HEK293 (cell line): ENCODE measurements around the gene HTATSF1.

Experiments
- CTCF ChIA-PET: fragments of 350-600 bp; formaldehyde crosslinking; extraction: SDS; loops from one replicate; lab custom pipeline; 2021; ENCODE audit warnings: antibody characterized with exemption; lab: Yijun Ruan, JAX
- POLR2A ChIA-PET: fragments of 300-600 bp; formaldehyde crosslinking; extraction: SDS; loops from one replicate; lab custom pipeline; 2020; ENCODE audit warnings: antibody characterized with exemption, inconsistent platforms; lab: Yijun Ruan, JAX
- H3K27ac ChIP-seq: fragments of 200-500 bp; sonication (Bioruptor generic); 2 replicates; pipeline ENCODE4 v1.5.1; 2014; ENCODE audit warnings: low read depth, low read length, control low read depth, inconsistent platforms; ENCODE audit errors: extremely low read depth
- H3K36me3 ChIP-seq, 2 experiments: fragments of 200-500 bp in 1 of 2; sonication (Bioruptor generic) in 1 of 2; 1 replicate in 1 of 2; 2 replicates in 1 of 2; pipeline ENCODE4 v1.5.1; 2014 to 2017; ENCODE audit warnings: inconsistent platforms in 2 of 2, low read length in 2 of 2; ENCODE audit not compliant: control insufficient read depth in 2 of 2, insufficient read depth in 1 of 2
- H3K4me1 ChIP-seq: fragments of 200-500 bp; sonication (Bioruptor generic); 2 replicates; pipeline ENCODE4 v1.5.1; 2014; ENCODE audit warnings: mild to moderate bottlenecking, low read length, inconsistent platforms; ENCODE audit not compliant: control insufficient read depth, insufficient read depth
- H3K4me3 ChIP-seq: 2 replicates; pipeline ENCODE4 v1.5.1; 2011; ENCODE audit warnings: low read depth, mild to moderate bottlenecking, control low read depth, low read length, moderate library complexity
- H3K9me3 ChIP-seq: fragments of 200-500 bp; sonication (Bioruptor generic); 2 replicates; pipeline ENCODE4 v1.5.1; 2014; ENCODE audit warnings: low read depth, low read length, inconsistent platforms; ENCODE audit not compliant: control insufficient read depth, insufficient read depth
- FEZF1 ChIP-seq: fragments of 450-650 bp; formaldehyde crosslinking; IDR thresholded peaks from 2 replicates; pipeline ENCODE4 v1.5.1; 2016; ENCODE audit warnings: missing biosample characterization, missing genetic modification characterization
- HOXA7 ChIP-seq: sonication (generic); formaldehyde crosslinking; IDR thresholded peaks from 2 replicates; pipeline ENCODE4 v1.8.1; 2022; ENCODE audit warnings: missing genetic modification reagents, borderline replicate concordance
- KLF16 ChIP-seq: fragments of 450-650 bp; formaldehyde crosslinking; IDR thresholded peaks from 2 replicates; pipeline ENCODE4 v1.5.1; 2017; ENCODE audit warnings: missing biosample characterization, missing genetic modification characterization
- PRDM1 ChIP-seq: fragments of 450-650 bp; formaldehyde crosslinking; IDR thresholded peaks from 2 replicates; pipeline ENCODE4; 2016; ENCODE audit warnings: missing biosample characterization, missing genetic modification characterization
- PRDM4 ChIP-seq: fragments of 450-650 bp; formaldehyde crosslinking; IDR thresholded peaks from 2 replicates; pipeline ENCODE4 v1.5.1; 2017; ENCODE audit warnings: missing biosample characterization, missing genetic modification characterization
- RBAK ChIP-seq: fragments of 450-650 bp; formaldehyde crosslinking; IDR thresholded peaks from 2 replicates; pipeline ENCODE4 v1.5.1; 2016; ENCODE audit warnings: missing biosample characterization, missing genetic modification characterization
- ZBTB21 ChIP-seq: fragments of 450-650 bp; formaldehyde crosslinking; IDR thresholded peaks from 2 replicates; pipeline ENCODE4 v1.5.1; 2017; ENCODE audit warnings: missing biosample characterization, missing genetic modification characterization
- ZFP69B ChIP-seq: fragments of 450-650 bp; formaldehyde crosslinking; IDR thresholded peaks from 2 replicates; pipeline ENCODE4 v1.5.1; 2016; ENCODE audit warnings: missing biosample characterization, missing genetic modification characterization
- ZNF114 ChIP-seq: fragments of 450-650 bp; formaldehyde crosslinking; IDR thresholded peaks from 2 replicates; pipeline ENCODE4 v1.5.0; 2017; ENCODE audit warnings: missing biosample characterization, missing genetic modification characterization
- ZNF132 ChIP-seq: fragments of 450-650 bp; formaldehyde crosslinking; IDR thresholded peaks from 2 replicates; pipeline ENCODE4 v1.5.1; 2017; ENCODE audit warnings: missing biosample characterization, missing genetic modification characterization, borderline replicate concordance
- ZNF146 ChIP-seq: fragments of 450-650 bp; formaldehyde crosslinking; IDR thresholded peaks from 2 replicates; pipeline ENCODE4 v1.5.1; 2016; ENCODE audit warnings: missing biosample characterization, missing genetic modification characterization
- ZNF175 ChIP-seq: fragments of 450-650 bp; formaldehyde crosslinking; IDR thresholded peaks from 2 replicates; pipeline ENCODE4 v1.5.1; 2016; ENCODE audit warnings: missing biosample characterization, missing genetic modification characterization
- ZNF223 ChIP-seq: fragments of 450-650 bp; formaldehyde crosslinking; IDR thresholded peaks from 2 replicates; pipeline ENCODE4 v1.5.1; 2016; ENCODE audit warnings: missing biosample characterization, missing genetic modification characterization
- ZNF354C ChIP-seq: fragments of 450-650 bp; formaldehyde crosslinking; IDR thresholded peaks from 2 replicates; pipeline ENCODE4 v1.5.1; 2016; ENCODE audit warnings: missing biosample characterization, missing genetic modification characterization, low read depth, borderline replicate concordance
- ZNF513 ChIP-seq: fragments of 450-650 bp; IDR thresholded peaks from 2 replicates; pipeline ENCODE4 v1.5.1; 2018; ENCODE audit warnings: missing biosample characterization, missing genetic modification characterization
- ZNF621 ChIP-seq: fragments of 450-650 bp; formaldehyde crosslinking; IDR thresholded peaks from 2 replicates; pipeline ENCODE4 v1.5.1; 2017; ENCODE audit warnings: missing biosample characterization, missing genetic modification characterization
- ZNF701 ChIP-seq: fragments of 450-650 bp; formaldehyde crosslinking; IDR thresholded peaks from 2 replicates; pipeline ENCODE4 v1.5.1; 2016; ENCODE audit warnings: missing biosample characterization, missing genetic modification characterization
- ZNF76 ChIP-seq: fragments of 450-650 bp; formaldehyde crosslinking; IDR thresholded peaks from 2 replicates; pipeline ENCODE4; 2016; ENCODE audit warnings: low read depth, missing biosample characterization, missing genetic modification characterization, borderline replicate concordance
- ZNF776 ChIP-seq: fragments of 450-650 bp; formaldehyde crosslinking; IDR thresholded peaks from 2 replicates; pipeline ENCODE4 v1.5.0; 2017; ENCODE audit warnings: missing biosample characterization, missing genetic modification characterization, borderline replicate concordance
- ZSCAN23 ChIP-seq: fragments of 450-650 bp; formaldehyde crosslinking; IDR thresholded peaks from 2 replicates; pipeline ENCODE4 v1.5.1; 2016; ENCODE audit warnings: missing biosample characterization, missing genetic modification characterization

The HTATSF1 gene

GRCh38 chrX:136467303-136467702 is 30.1 kb upstream of the HTATSF1 start:
- Histone ChIP-seq H3K4me1 (no peaks in the 10 kb centered on the region), H3K36me3 (no peaks in the 10 kb centered on the region), H3K4me3 (no peak overlapping the region), H3K27ac (no peak overlapping the region), H3K9me3 (no peaks in the 10 kb centered on the region)
- CTCF ChIA-PET = interaction anchor here (0.6 kb wide), 1 partner anchor 112 kb away, joined by 5 read pairs; no protein-coding TSS in a partner anchor
- TF ChIP-seq ZFP69B (tag by site-specific recombination) (no peak), HOXA7 (no peak), ZNF223 (no peak), ZNF701 (no peak), RBAK (tag by site-specific recombination) (no peak), ZNF114 (tag by site-specific recombination) (no peak), KLF16 (tag by site-specific recombination) (no peak), ZSCAN23 (no peak), ZNF776 (tag by site-specific recombination) (no peak), ZBTB21 (tag by site-specific recombination) (no peak)
- POLR2A ChIA-PET = no interaction called here

- CTCF ChIA-PET = interaction anchor here (0.6 to 0.7 kb wide), 2 partner anchors 186 to 730 kb away, joined by 3 to 5 read pairs; no protein-coding TSS in a partner anchor
- no peaks in the 10 kb centered on the region for H3K36me3 ChIP-seq
- TF ChIP-seq ZBTB21 (tag by site-specific recombination) = no peak
- no peak for TF ChIP-seq PRDM1 (tag by site-specific recombination)
- TF ChIP-seq ZNF146 (tag by site-specific recombination) = no peak
- no peak for TF ChIP-seq ZNF76 (tag by site-specific recombination)
- no peaks in the 10 kb centered on the region for H3K4me1 ChIP-seq
- H3K27ac ChIP-seq = no peak overlapping the region
- no peaks in the 10 kb centered on the region for H3K9me3 ChIP-seq
- no peak overlapping the region for H3K4me3 ChIP-seq
- POLR2A ChIA-PET = interaction anchor here (0.5 kb wide), 1 partner anchor 23 kb away, joined by 5 read pairs; no protein-coding TSS in a partner anchor
Observed at GRCh38 chrX:136468391-136469103, 28.8 kb upstream of the HTATSF1 start.

GRCh38 chrX:136473663-136474062 is 23.7 kb upstream of the HTATSF1 start:
- Histone ChIP-seq H3K36me3 (no peaks in the 10 kb centered on the region), H3K27ac (no peak overlapping the region), H3K9me3 (no peaks in the 10 kb centered on the region), H3K4me3 (no peak overlapping the region)
- ChIA-PET CTCF (interaction anchor here (0.6 kb wide), 1 partner anchor 860 kb away, joined by 3 read pairs; no protein-coding TSS in a partner anchor), POLR2A (no interaction called here)
- TF ChIP-seq RBAK (tag by site-specific recombination) = no peak
- TF ChIP-seq FEZF1 (tag by site-specific recombination) = no peak
- TF ChIP-seq ZNF175 (tag by site-specific recombination) = no peak
- TF ChIP-seq PRDM4 (tag by site-specific recombination) = no peak
- TF ChIP-seq ZNF621 (tag by site-specific recombination) = no peak
- no peak for TF ChIP-seq ZNF513 (tag by site-specific recombination)
- no peak for TF ChIP-seq ZNF354C (tag by site-specific recombination)
- TF ChIP-seq ZNF132 (tag by site-specific recombination) = no peak
- TF ChIP-seq, all 188 proteins: peak for 0
- no peaks in the 10 kb centered on the region for H3K4me1 ChIP-seq
